Breast epithelium (tissue), 3 donors: ENCODE measurements around the gene TSSK3.

Experiments
- CTCF ChIP-seq, 3 donors: fragments of 450-650 bp; IDR thresholded peaks; one replicate each; pipeline ENCODE4 v1.5.1; 2016 to 2017; ENCODE audit warnings: antibody characterized with exemption in 3 of 3, mild to moderate bottlenecking in 3 of 3, moderate library complexity in 3 of 3
- POLR2A ChIP-seq: fragments of 450-650 bp; IDR thresholded peaks from one replicate; pipeline ENCODE4 v1.6.1; 2016; ENCODE audit warnings: antibody characterized with exemption, mild to moderate bottlenecking, moderate library complexity

GRCh38 chr1:32330558-32331151 is 31.7 kb upstream of the TSSK3 start:
- TF ChIP-seq POLR2A (no peak), CTCF (IDR thresholded peaks at IDR 0.05) (no peak)
